Endothelial cell (in vitro differentiated cells): ENCODE data around the gene COX8A. TPM values are rescaled to one million over a fixed set of nuclear protein-coding genes. Genes with fewer than 3 reads are reported as not detected.

Experiments used
- DNase-seq: peaks from one replicate; pipeline ENCODE4 v3.0.0; 2021; ENCODE audit warnings: low spot score
- H3K27ac Mint-ChIP-seq: one replicate; pipeline ENCODE4 v1.8.0; 2021; ENCODE audit warnings: mixed read lengths, inconsistent platforms; ENCODE audit not compliant: unreplicated experiment
- H3K27me3 Mint-ChIP-seq: one replicate; pipeline ENCODE4 v1.8.0; 2021; ENCODE audit warnings: mild to moderate bottlenecking, moderate library complexity, mixed read lengths, inconsistent platforms; ENCODE audit not compliant: unreplicated experiment
- H3K36me3 Mint-ChIP-seq: one replicate; pipeline ENCODE4 v1.8.0; 2021; ENCODE audit warnings: mild to moderate bottlenecking, low read depth, mixed read lengths, inconsistent platforms; ENCODE audit not compliant: unreplicated experiment
- H3K4me1 Mint-ChIP-seq: one replicate; pipeline ENCODE4 v1.8.0; 2021; ENCODE audit warnings: mild to moderate bottlenecking, mixed read lengths, inconsistent platforms; ENCODE audit not compliant: unreplicated experiment
- H3K4me3 Mint-ChIP-seq: one replicate; pipeline ENCODE4 v1.8.0; 2021; ENCODE audit warnings: mild to moderate bottlenecking, mixed read lengths, inconsistent platforms; ENCODE audit not compliant: unreplicated experiment
- H3K9me3 Mint-ChIP-seq: one replicate; pipeline ENCODE4 v1.8.0; 2021; ENCODE audit warnings: mixed read lengths, inconsistent platforms; ENCODE audit not compliant: unreplicated experiment
- total RNA-seq: library from RNA; stranded (reverse); fragmentation: NEBNext Ultra II Directional; extraction: Animal tissue kit (Norgen Biotek cat#: 25700); gene quantifications from one replicate; pipeline ENCODE4 v1.2.1, GENCODE V29; 2021; ENCODE audit not compliant: unreplicated experiment
- TF ChIP-seq, protein P1 (sequence below): fragments of 200-600 bp; sonication (generic); IDR thresholded peaks from one replicate; pipeline ENCODE4 v1.5.0; 2021; ENCODE audit warnings: antibody characterized with exemption; ENCODE audit not compliant: unreplicated experiment

The COX8A gene
- total RNA-seq, 1 donor from 2014 or later = 188 TPM

- H3K9me3 Mint-ChIP-seq = no peaks in the 10 kb centered on the region
- H3K27me3 Mint-ChIP-seq = peaks cover 6% of the 10 kb centered on the region
- H3K27ac Mint-ChIP-seq = no peak overlapping the region
- H3K4me3 Mint-ChIP-seq = no peak overlapping the region
- peaks cover 18% of the 10 kb centered on the region for H3K4me1 Mint-ChIP-seq
- no peak for DNase-seq
- no peaks in the 10 kb centered on the region for H3K36me3 Mint-ChIP-seq
- TF ChIP-seq, protein P1, sequence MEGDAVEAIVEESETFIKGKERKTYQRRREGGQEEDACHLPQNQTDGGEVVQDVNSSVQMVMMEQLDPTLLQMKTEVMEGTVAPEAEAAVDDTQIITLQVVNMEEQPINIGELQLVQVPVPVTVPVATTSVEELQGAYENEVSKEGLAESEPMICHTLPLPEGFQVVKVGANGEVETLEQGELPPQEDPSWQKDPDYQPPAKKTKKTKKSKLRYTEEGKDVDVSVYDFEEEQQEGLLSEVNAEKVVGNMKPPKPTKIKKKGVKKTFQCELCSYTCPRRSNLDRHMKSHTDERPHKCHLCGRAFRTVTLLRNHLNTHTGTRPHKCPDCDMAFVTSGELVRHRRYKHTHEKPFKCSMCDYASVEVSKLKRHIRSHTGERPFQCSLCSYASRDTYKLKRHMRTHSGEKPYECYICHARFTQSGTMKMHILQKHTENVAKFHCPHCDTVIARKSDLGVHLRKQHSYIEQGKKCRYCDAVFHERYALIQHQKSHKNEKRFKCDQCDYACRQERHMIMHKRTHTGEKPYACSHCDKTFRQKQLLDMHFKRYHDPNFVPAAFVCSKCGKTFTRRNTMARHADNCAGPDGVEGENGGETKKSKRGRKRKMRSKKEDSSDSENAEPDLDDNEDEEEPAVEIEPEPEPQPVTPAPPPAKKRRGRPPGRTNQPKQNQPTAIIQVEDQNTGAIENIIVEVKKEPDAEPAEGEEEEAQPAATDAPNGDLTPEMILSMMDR = no peak
Measured at GRCh38 chr11:63979426-63979825, 5.0 kb downstream of the COX8A start.

DNA sequence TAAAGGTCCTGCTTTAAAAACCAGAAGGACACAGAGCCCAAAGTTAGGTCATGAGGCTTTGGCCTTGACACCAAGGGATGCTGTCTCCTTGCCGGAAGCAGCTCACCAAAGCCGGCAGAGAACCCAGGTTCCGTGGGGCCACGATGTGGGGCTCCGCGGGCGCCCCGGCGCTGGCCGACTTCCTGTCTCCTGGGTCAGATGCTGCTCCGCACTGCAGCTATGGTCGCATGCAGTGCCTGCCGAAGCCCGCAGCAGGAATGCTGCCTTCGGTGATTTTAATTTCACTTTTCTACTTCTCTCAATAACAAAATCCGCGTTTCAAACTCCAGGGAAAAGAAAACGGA is 11.4 kb downstream of the COX8A start:
- TF ChIP-seq, protein P1 = no peak
- H3K36me3 Mint-ChIP-seq = peaks cover 10% of the 10 kb centered on the region
- DNase-seq = no peak
- H3K4me3 Mint-ChIP-seq = peak overlapping the region; percentile 96
- peaks cover 12% of the 10 kb centered on the region for H3K4me1 Mint-ChIP-seq
- peaks cover 12% of the 10 kb centered on the region for H3K27me3 Mint-ChIP-seq
- H3K27ac Mint-ChIP-seq = peak overlapping the region; percentile 96
- no peaks in the 10 kb centered on the region for H3K9me3 Mint-ChIP-seq

DNA sequence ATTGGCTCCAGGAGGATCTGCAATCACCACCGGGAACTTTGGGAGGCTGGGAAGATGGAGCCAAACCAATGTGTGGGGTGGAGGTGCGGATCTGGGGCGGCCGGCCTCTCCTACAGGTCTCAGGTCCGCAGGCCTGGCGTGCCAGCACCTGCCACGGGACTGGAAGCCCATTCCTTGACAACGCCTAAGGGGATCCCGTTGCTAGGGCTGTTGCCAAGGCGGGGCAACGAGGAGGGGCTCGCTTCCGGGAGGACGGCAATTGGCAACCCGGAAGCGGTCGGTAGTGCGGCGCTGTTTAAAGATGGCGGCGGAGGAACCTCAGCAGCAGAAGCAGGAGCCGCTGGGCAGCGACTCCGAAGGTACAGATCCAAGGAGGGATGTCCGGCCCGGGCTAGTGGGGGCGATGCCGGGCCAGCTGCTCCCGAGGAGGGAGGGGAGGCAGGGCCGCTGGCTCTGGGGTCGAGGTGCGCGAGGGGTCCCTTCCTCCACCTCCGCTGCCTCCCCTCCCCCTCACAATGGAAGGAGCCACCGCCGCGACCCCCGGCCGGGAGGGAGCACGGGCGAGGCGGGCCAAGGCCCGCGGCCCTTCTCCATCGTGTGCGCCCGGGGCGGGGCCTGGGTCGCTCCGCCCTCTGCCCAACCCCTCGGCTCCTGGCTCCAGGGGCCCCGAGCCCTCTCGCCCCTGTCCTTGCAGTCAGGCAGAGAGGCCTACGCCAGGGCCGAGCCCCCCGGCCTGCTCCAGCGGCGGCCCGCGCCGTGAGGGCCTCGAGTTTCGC is 11.9 kb downstream of the COX8A start, which contains the start of gene OTUB1:
Gene OTUB1 (plus strand): TSS at position 283 of the 776 bp plus-strand sequence. CDS start 19 bp downstream, at position 302.
- TF ChIP-seq, protein P1 = no peak
- H3K27me3 Mint-ChIP-seq = peaks cover 12% of the 10 kb centered on the region
- peak within 1 kb of the TSS; percentile 96 for H3K27ac Mint-ChIP-seq
- H3K4me1 Mint-ChIP-seq = peaks cover 12% of the 10 kb centered on the region
- H3K36me3 Mint-ChIP-seq = peaks cover 12% of the 10 kb centered on the region
- H3K4me3 Mint-ChIP-seq = peak within 1 kb of the TSS; percentile 96
- H3K9me3 Mint-ChIP-seq = no peaks in the 10 kb centered on the region
- DNase-seq = peak; percentile 88

GRCh38 chr11:63986932-63987513 is 12.6 kb downstream of the COX8A start:
- H3K27me3 Mint-ChIP-seq = peaks cover 12% of the 10 kb centered on the region
- H3K36me3 Mint-ChIP-seq = peaks cover 17% of the 10 kb centered on the region
- H3K9me3 Mint-ChIP-seq = no peaks in the 10 kb centered on the region
- TF ChIP-seq, protein P1 = no peak
- peak overlapping the region; percentile 87 for H3K4me3 Mint-ChIP-seq
- peaks cover 12% of the 10 kb centered on the region for H3K4me1 Mint-ChIP-seq
- DNase-seq = no peak
- H3K27ac Mint-ChIP-seq = peak overlapping the region; percentile 64

DNA sequence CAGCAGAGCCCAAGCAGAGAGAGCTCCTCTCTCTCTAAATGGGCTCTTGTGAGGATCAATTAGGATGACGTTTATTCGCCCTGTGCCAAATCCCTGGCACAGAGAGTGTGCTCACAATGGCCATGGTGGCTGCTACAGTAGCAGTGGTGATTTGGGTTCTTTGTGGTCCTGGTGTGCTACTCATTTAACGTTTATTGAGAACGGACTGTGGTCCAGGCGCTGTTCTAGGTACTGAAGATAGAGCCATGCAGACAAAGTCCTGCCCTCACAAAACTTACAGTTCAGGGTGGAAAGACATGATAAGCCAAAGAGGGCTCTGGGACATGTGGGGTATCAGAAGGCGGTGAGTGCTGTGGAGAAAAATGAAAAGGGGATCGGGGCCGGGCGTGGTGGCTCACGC is 17.1 kb downstream of the COX8A start:
- Mint-ChIP-seq H3K36me3 (peaks cover 36% of the 10 kb centered on the region), H3K9me3 (no peaks in the 10 kb centered on the region), H3K4me3 (peak overlapping the region; percentile 62), H3K4me1 (peaks cover 2% of the 10 kb centered on the region), H3K27ac (no peak overlapping the region), H3K27me3 (peaks cover 11% of the 10 kb centered on the region)
- TF ChIP-seq, protein P1 = no peak
- no peak for DNase-seq
